ENCODE results near the gene EFCC1. TPM values are rescaled to one million over a fixed set of nuclear protein-coding genes. Genes with fewer than 3 reads are reported as not detected.
A peak's percentile ranks its signal among the peaks of the same experiment; 100 is the strongest.

EFCC1 gene
- total RNA-seq, 1 donor from 2014 or later: 17.2 TPM

DNA sequence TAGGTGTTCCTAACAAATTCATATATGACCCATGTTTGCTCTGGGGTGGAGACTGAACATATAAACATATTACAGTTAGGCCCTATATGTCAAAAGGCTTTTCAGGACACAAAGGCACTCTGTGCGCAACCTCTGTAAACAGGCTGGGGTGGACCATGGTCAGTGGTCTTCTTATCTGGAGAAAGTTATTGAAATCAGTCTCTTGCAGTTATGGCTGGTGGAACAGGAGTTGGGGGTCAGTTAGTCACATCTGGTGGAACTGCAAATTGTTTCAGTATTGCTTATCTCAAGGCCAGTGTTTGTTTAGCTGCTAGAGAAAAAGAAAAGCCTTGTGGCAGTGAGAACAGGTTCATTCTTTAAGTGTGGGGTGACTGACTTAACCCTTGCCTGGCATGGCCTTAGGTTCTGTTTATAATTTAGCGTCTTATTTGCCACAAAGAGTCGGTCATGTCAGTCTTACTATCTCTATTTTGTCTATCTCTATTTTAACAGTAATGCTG lies 53.6 kb downstream of the EFCC1 start:
- DNase-seq: no peak
- Histone ChIP-seq H3K27me3 (no peaks in the 10 kb centered on the region), H3K4me3 (no peak overlapping the region), H3K27ac (no peak overlapping the region), H3K36me3 (no peaks in the 10 kb centered on the region), H3K9me3 (no peaks in the 10 kb centered on the region), H3K4me1 (peaks cover 33% of the 10 kb centered on the region)
- ATAC-seq: peak; percentile 3
- intact Hi-C loops (cut with DNase I): no loop called here
- TF ChIP-seq, protein P1, sequence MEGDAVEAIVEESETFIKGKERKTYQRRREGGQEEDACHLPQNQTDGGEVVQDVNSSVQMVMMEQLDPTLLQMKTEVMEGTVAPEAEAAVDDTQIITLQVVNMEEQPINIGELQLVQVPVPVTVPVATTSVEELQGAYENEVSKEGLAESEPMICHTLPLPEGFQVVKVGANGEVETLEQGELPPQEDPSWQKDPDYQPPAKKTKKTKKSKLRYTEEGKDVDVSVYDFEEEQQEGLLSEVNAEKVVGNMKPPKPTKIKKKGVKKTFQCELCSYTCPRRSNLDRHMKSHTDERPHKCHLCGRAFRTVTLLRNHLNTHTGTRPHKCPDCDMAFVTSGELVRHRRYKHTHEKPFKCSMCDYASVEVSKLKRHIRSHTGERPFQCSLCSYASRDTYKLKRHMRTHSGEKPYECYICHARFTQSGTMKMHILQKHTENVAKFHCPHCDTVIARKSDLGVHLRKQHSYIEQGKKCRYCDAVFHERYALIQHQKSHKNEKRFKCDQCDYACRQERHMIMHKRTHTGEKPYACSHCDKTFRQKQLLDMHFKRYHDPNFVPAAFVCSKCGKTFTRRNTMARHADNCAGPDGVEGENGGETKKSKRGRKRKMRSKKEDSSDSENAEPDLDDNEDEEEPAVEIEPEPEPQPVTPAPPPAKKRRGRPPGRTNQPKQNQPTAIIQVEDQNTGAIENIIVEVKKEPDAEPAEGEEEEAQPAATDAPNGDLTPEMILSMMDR (IDR thresholded peaks at IDR 0.05): no peak

DNA sequence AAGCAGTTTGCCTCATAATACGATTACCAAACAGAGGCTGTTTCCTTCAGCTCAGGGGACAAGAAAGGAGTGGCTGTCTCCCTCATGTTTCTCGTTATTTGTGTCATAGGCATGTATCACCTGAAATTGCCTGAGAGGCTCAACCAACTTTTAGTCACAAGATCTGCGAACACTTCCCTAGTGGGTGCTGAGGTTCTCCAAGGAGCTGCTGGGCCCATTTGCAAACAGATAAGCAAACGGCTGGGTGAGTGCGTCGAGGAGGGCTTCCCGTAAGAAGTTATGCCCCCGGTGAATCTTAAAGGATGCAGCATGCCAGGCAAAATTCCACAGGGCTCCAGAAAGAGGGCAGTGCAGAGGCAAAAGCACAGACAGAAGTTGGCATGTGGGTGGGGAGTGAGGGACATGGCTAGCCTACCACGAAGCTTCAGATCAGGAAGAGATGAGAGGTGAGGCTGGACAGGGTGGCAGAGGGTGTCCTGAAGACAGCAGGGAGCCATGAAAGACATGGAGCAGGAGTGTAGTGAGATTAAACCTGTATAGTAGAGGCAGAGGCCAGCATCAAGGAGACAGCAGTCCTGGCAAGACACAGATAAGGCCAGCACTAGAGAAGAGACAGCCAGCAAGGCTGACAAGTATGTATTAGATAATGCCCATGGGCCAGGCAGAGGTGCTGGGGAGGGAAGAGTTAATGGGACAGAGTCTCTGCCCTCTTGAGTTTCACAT lies 55.5 kb downstream of the EFCC1 start:
- no peak overlapping the region for H3K27ac ChIP-seq
- no peaks in the 10 kb centered on the region for H3K36me3 ChIP-seq
- peaks cover 30% of the 10 kb centered on the region for H3K4me1 ChIP-seq
- TF ChIP-seq, protein P1 (IDR thresholded peaks at IDR 0.05): no peak
- ATAC-seq (no peak), DNase-seq (no peak)
- intact Hi-C loops (cut with DNase I): no loop called here
- no peaks in the 10 kb centered on the region for H3K9me3 ChIP-seq
- no peaks in the 10 kb centered on the region for H3K27me3 ChIP-seq
- H3K4me3 ChIP-seq: no peak overlapping the region

DNA sequence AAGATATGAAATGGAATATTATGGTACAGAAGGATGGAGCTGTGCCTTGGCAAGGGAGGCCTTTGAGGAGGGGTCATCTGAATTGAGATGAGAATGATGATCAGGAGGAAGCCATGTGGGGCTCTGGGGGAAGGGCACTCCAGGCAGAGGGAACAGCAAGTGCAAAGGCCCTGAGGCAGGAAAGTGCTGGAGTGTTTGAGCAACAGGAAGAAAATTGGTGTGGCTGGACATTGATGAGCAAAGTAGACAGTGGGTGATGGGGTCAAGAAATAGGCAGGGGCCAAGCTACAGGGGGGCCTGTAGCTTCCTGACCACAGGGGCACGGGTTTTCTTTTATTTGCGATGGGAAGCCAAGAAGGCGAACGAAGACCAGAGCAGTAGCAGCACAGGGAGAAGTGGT lies 56.1 kb downstream of the EFCC1 start:
- DNase-seq (no peak), ATAC-seq (no peak)
- Histone ChIP-seq H3K36me3 (no peaks in the 10 kb centered on the region), H3K27ac (no peak overlapping the region), H3K4me1 (peaks cover 25% of the 10 kb centered on the region), H3K4me3 (no peak overlapping the region), H3K9me3 (no peaks in the 10 kb centered on the region), H3K27me3 (no peaks in the 10 kb centered on the region)
- intact Hi-C loops (cut with DNase I): no loop called here
- TF ChIP-seq, protein P1 (IDR thresholded peaks at IDR 0.05): no peak

DNA sequence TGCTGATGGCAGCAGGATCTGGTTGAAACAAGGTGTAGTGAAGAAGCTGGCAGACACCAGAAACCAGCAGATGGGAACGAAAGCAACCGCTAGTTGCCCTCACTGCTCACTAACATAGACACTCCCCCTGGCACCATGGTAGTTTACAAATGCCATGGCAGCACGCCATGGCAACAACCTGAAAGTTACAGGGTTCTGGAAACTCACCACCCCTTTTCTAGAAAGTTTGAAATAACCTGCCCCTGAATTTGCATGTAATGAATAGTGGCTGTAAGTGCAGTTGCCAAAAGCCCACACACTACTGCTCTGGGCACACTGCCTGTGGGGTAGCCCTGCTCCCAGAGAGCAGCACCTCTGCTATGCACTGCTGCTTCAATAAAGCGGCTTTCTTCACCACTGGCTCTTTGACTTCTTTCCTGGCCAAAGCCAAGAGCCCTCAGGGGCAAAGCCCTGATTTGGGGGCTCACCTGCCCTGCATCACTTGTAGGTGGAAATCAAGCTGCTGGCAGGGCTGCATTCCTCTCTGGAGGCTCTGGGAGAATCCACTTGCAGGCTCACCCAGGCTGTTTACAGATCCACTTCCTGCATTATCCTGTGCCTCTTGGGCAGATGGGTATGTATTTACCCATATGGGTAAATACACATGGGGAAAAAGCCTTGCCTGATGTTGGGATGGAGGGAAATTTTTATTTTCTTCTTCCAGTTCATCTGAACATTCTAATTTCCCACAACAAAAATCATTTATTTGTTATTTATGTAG lies 57.5 kb downstream of the EFCC1 start:
- no peak for ATAC-seq
- DNase-seq: no peak
- H3K4me3 ChIP-seq: no peak overlapping the region
- intact Hi-C loops (cut with DNase I): no loop called here
- no peaks in the 10 kb centered on the region for H3K27me3 ChIP-seq
- H3K4me1 ChIP-seq: peaks cover 15% of the 10 kb centered on the region
- no peaks in the 10 kb centered on the region for H3K9me3 ChIP-seq
- H3K27ac ChIP-seq: no peak overlapping the region
- TF ChIP-seq, protein P1 (IDR thresholded peaks at IDR 0.05): no peak
- no peaks in the 10 kb centered on the region for H3K36me3 ChIP-seq

DNA sequence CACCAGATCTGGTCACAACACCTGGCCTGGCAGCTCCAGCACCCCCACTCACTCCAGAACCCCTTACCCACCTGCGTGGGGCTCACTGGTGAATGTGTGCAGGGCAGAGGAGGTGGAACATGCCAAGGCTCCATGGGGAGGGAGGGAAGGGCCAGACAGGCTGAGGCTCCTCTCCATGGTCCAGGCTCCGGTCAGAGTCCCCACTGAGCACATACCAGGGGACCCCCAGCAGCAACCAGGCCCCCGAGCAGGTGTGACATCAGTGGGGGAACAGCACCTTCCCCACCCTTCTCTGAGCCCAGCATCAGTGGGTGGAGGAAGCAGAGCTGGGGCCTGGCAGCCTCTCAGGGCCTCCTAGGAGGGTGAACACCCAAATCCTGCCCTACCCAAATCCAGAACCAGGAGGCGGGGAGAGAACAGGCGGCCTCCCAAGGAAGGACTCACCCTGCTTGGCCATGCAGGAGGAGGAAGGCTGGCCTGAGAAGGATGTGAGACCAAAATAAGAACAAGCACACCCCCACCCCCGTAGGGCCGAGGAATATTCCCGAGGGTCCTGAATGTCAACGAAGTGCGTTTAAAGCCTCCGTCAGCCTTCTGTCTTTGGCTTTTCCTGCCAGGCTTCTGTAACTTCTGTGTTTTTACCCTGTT lies 58.3 kb downstream of the EFCC1 start:
- DNase-seq (no peak), ATAC-seq (no peak)
- Histone ChIP-seq H3K36me3 (no peaks in the 10 kb centered on the region), H3K9me3 (no peaks in the 10 kb centered on the region), H3K27me3 (no peaks in the 10 kb centered on the region), H3K4me3 (no peak overlapping the region), H3K27ac (no peak overlapping the region), H3K4me1 (peaks cover 10% of the 10 kb centered on the region)
- intact Hi-C loops (cut with DNase I): no loop called here
- TF ChIP-seq, protein P1 (IDR thresholded peaks at IDR 0.05): no peak
